Stomach smooth muscle (tissue), 2 donors: Measurements from ENCODE around the gene CHI3L2.

Source experiments
- H3K27ac ChIP-seq: one replicate; pipeline ENCODE4 v1.7.0; 2013; ENCODE audit warnings: mild to moderate bottlenecking, low read length, inconsistent platforms
- H3K27me3 ChIP-seq, 2 donors: one replicate each; pipeline ENCODE4 v1.7.0; 2013; ENCODE audit warnings: low read length in 2 of 2; ENCODE audit not compliant: insufficient read depth in 2 of 2, control insufficient read depth in 1 of 2
- H3K36me3 ChIP-seq, 2 donors: one replicate each; pipeline ENCODE4 v1.7.0; 2013; ENCODE audit warnings: low read length in 2 of 2; ENCODE audit not compliant: control insufficient read depth in 2 of 2, insufficient read depth in 2 of 2
- H3K4me1 ChIP-seq: one replicate; pipeline ENCODE4 v1.7.0; 2013; ENCODE audit warnings: low read length; ENCODE audit not compliant: control insufficient read depth, insufficient read depth
- H3K4me3 ChIP-seq, 2 donors: one replicate each; pipeline ENCODE4 v1.7.0; 2013; ENCODE audit warnings: low read length in 2 of 2
- H3K9ac ChIP-seq, 2 donors: one replicate each; pipeline ENCODE4 v1.7.0; 2013; ENCODE audit warnings: low read length in 2 of 2, mild to moderate bottlenecking in 1 of 2
- H3K9me3 ChIP-seq, 2 donors: one replicate each; pipeline ENCODE4 v1.7.0; 2013; ENCODE audit warnings: low read length in 2 of 2; ENCODE audit not compliant: control insufficient read depth in 2 of 2
- donor health status: healthy.
- donor health status: Pancreatic carcinoma.

CHI3L2 gene

GRCh38 chr1:111267801-111268508 lies 40.4 kb downstream of the CHI3L2 start:
- no peaks in the 10 kb centered on the region for H3K36me3 ChIP-seq
- H3K27ac ChIP-seq = no peak overlapping the region
- H3K4me1 ChIP-seq = no peaks in the 10 kb centered on the region
- H3K4me3 ChIP-seq = no peak overlapping the region
- no peak overlapping the region for H3K9ac ChIP-seq
- H3K9me3 ChIP-seq = peaks cover 2 to 3% of the 10 kb centered on the region in 2 donors
- peaks cover 19 to 24% of the 10 kb centered on the region in 2 donors for H3K27me3 ChIP-seq

- Histone ChIP-seq H3K27me3 (peaks cover 19 to 24% of the 10 kb centered on the region in 2 donors), H3K9ac (no peak overlapping the region)
These were observed 42.4 kb downstream of the CHI3L2 start for GRCh38 chr1:111269825-111270406.

GRCh38 chr1:111270771-111271463 lies 43.4 kb downstream of the CHI3L2 start:
- no peaks in the 10 kb centered on the region for H3K4me1 ChIP-seq
- H3K4me3 ChIP-seq = no peak overlapping the region
- H3K27me3 ChIP-seq = peaks cover 19 to 24% of the 10 kb centered on the region in 2 donors
- no peak overlapping the region for H3K27ac ChIP-seq
- H3K36me3 ChIP-seq = no peaks in the 10 kb centered on the region
- no peak overlapping the region for H3K9ac ChIP-seq
- H3K9me3 ChIP-seq = peaks cover 2 to 3% of the 10 kb centered on the region in 2 donors

More at GRCh38 chr1:111269825-111270406, 42.4 kb downstream of the CHI3L2 start:
- Histone ChIP-seq H3K4me1 (no peaks in the 10 kb centered on the region), H3K9me3 (peaks cover 2 to 3% of the 10 kb centered on the region in 2 donors), H3K27ac (no peak overlapping the region), H3K36me3 (no peaks in the 10 kb centered on the region), H3K4me3 (no peak overlapping the region)

GRCh38 chr1:111271464-111271801 lies 43.9 kb downstream of the CHI3L2 start:
- H3K4me3 ChIP-seq = no peak overlapping the region

GRCh38 chr1:111272081-111272480 lies 44.6 kb downstream of the CHI3L2 start:
- H3K9me3 ChIP-seq = peaks cover 2 to 3% of the 10 kb centered on the region in 2 donors
- H3K4me3 ChIP-seq = no peak overlapping the region
- no peaks in the 10 kb centered on the region for H3K4me1 ChIP-seq
- peaks cover 19 to 24% of the 10 kb centered on the region in 2 donors for H3K27me3 ChIP-seq
- H3K36me3 ChIP-seq = no peaks in the 10 kb centered on the region
- H3K27ac ChIP-seq = no peak overlapping the region
- H3K9ac ChIP-seq = no peak overlapping the region

More at GRCh38 chr1:111271464-111271801, 43.9 kb downstream of the CHI3L2 start:
- H3K4me1 ChIP-seq = no peaks in the 10 kb centered on the region
- no peaks in the 10 kb centered on the region for H3K36me3 ChIP-seq
- H3K27me3 ChIP-seq = peaks cover 19 to 24% of the 10 kb centered on the region in 2 donors
- peaks cover 2 to 3% of the 10 kb centered on the region in 2 donors for H3K9me3 ChIP-seq
- no peak overlapping the region for H3K9ac ChIP-seq
- no peak overlapping the region for H3K27ac ChIP-seq

GRCh38 chr1:111274653-111275052 lies 47.1 kb downstream of the CHI3L2 start:
- H3K9ac ChIP-seq = no peak overlapping the region
- H3K27ac ChIP-seq = no peak overlapping the region
- H3K36me3 ChIP-seq = no peaks in the 10 kb centered on the region
- H3K27me3 ChIP-seq = peaks cover 16 to 21% of the 10 kb centered on the region in 2 donors
- no peaks in the 10 kb centered on the region for H3K4me1 ChIP-seq
- H3K4me3 ChIP-seq = no peak overlapping the region
- peaks cover 2 to 3% of the 10 kb centered on the region in 2 donors for H3K9me3 ChIP-seq

GRCh38 chr1:111275079-111275478 lies 47.6 kb downstream of the CHI3L2 start:
- Histone ChIP-seq H3K36me3 (no peaks in the 10 kb centered on the region), H3K9me3 (peaks cover under 1 to 2% of the 10 kb centered on the region in 2 donors), H3K27me3 (peaks cover 16 to 18% of the 10 kb centered on the region in 2 donors), H3K9ac (no peak overlapping the region), H3K27ac (no peak overlapping the region), H3K4me1 (no peaks in the 10 kb centered on the region), H3K4me3 (no peak overlapping the region)

- Histone ChIP-seq H3K9me3 (peaks cover 0 to 2% of the 10 kb centered on the region in 2 donors), H3K27ac (no peak overlapping the region), H3K36me3 (no peaks in the 10 kb centered on the region)
These were observed 48.4 kb downstream of the CHI3L2 start for GRCh38 chr1:111275780-111276433.

GRCh38 chr1:111279144-111279543 lies 51.6 kb downstream of the CHI3L2 start:
- Histone ChIP-seq H3K27me3 (no peaks in the 10 kb centered on the region), H3K4me1 (no peaks in the 10 kb centered on the region), H3K27ac (no peak overlapping the region), H3K9ac (no peak overlapping the region), H3K4me3 (no peak overlapping the region), H3K36me3 (no peaks in the 10 kb centered on the region), H3K9me3 (no peaks in the 10 kb centered on the region)

More at GRCh38 chr1:111275780-111276433, 48.4 kb downstream of the CHI3L2 start:
- H3K4me1 ChIP-seq = no peaks in the 10 kb centered on the region
- H3K9ac ChIP-seq = no peak overlapping the region
- H3K27me3 ChIP-seq = peaks cover 8 to 10% of the 10 kb centered on the region in 2 donors
- H3K4me3 ChIP-seq = no peak overlapping the region

- Histone ChIP-seq H3K9ac (no peak overlapping the region), H3K27ac (no peak overlapping the region), H3K9me3 (no peaks in the 10 kb centered on the region), H3K4me1 (no peaks in the 10 kb centered on the region), H3K27me3 (no peaks in the 10 kb centered on the region), H3K4me3 (no peak overlapping the region), H3K36me3 (no peaks in the 10 kb centered on the region)
These were observed 52.8 kb downstream of the CHI3L2 start for GRCh38 chr1:111280267-111280666.
